HepG2 (cell line): Measurements from ENCODE around the gene PC. TPM values are rescaled to one million over a fixed set of nuclear protein-coding genes. Genes with fewer than 3 reads are reported as not detected.

Experiments
- ATM ChIP-seq: fragments of 450-650 bp; IDR thresholded peaks from 2 replicates; pipeline ENCODE4 v1.7.1; 2017; ENCODE audit warnings: mild to moderate bottlenecking, borderline replicate concordance
- CHD4 ChIP-seq: fragments of 200-600 bp; sonication (generic); IDR thresholded peaks from 2 replicates; pipeline ENCODE4 v1.7.0; 2017; ENCODE audit warnings: mild to moderate bottlenecking, low read length, borderline replicate concordance
- FOXK1 ChIP-seq: sonication (generic); formaldehyde crosslinking; IDR thresholded peaks from 2 replicates; pipeline ENCODE4 v1.4.0; 2020; ENCODE audit warnings: low read depth, missing genetic modification reagents, borderline replicate concordance
- IKZF1 ChIP-seq: fragments of 450-650 bp; IDR thresholded peaks from 2 replicates; pipeline ENCODE4 v1.7.1; 2016
- NFATC3 ChIP-seq: sonication (generic); formaldehyde crosslinking; IDR thresholded peaks from 2 replicates; pipeline ENCODE4 v1.5.1; 2020; ENCODE audit warnings: mild to moderate bottlenecking, missing genetic modification reagents
- REPIN1 ChIP-seq: sonication (generic); formaldehyde crosslinking; IDR thresholded peaks from 2 replicates; pipeline ENCODE4 v1.8.0; 2022; ENCODE audit warnings: missing genetic modification reagents, low read depth, mild to moderate bottlenecking, borderline replicate concordance
- SNAI1 ChIP-seq: sonication (generic); formaldehyde crosslinking; IDR thresholded peaks from 2 replicates; pipeline ENCODE4 v1.5.0; 2020; ENCODE audit warnings: mild to moderate bottlenecking, missing genetic modification reagents, borderline replicate concordance
- TARDBP ChIP-seq: sonication (generic); formaldehyde crosslinking; IDR thresholded peaks from 2 replicates; pipeline ENCODE4 v1.8.0; 2022; ENCODE audit warnings: mild to moderate bottlenecking, missing genetic modification reagents
- YEATS4 ChIP-seq: sonication (generic); formaldehyde crosslinking; IDR thresholded peaks from 2 replicates; pipeline ENCODE4 v1.4.0; 2020; ENCODE audit warnings: missing genetic modification reagents, borderline replicate concordance
- ZNF296 ChIP-seq: sonication (generic); formaldehyde crosslinking; conservative IDR thresholded peaks from 2 replicates; pipeline ENCODE4 v1.5.0; 2020; ENCODE audit warnings: mild to moderate bottlenecking, missing genetic modification reagents
- ZNF451 ChIP-seq: sonication (generic); formaldehyde crosslinking; IDR thresholded peaks from 2 replicates; pipeline ENCODE4 v1.5.0; 2020; ENCODE audit warnings: mild to moderate bottlenecking, missing genetic modification reagents
- ZNF615 ChIP-seq: sonication (generic); formaldehyde crosslinking; IDR thresholded peaks from 2 replicates; pipeline ENCODE4 v1.5.0; 2020; ENCODE audit warnings: mild to moderate bottlenecking, missing genetic modification reagents, borderline replicate concordance
- ZNF883 ChIP-seq: sonication (generic); formaldehyde crosslinking; IDR thresholded peaks from 2 replicates; pipeline ENCODE4 v1.5.1; 2020; ENCODE audit warnings: mild to moderate bottlenecking, missing genetic modification reagents; ENCODE audit errors: not compliant biosample characterization
- ZNF891 ChIP-seq: sonication (generic); formaldehyde crosslinking; IDR thresholded peaks from 2 replicates; pipeline ENCODE4 v1.5.0; 2020; ENCODE audit warnings: mild to moderate bottlenecking, missing genetic modification reagents
- polyA plus RNA-seq, 8 experiments: library from polyadenylated mRNA; depleted of rRNA in 3 of 8; stranded (reverse) in 7 of 8; unstranded in 1 of 8; fragments of >200 nt; fragmentation: Illumina TruSeq in 4 of 8; extraction: Trizol in 4 of 8; gene quantifications; 2 replicates each; pipeline versions ENCODE4 v1.2.1 to v1.2.3, GENCODE V29; 2011 to 2016; ENCODE audit warnings: low read depth in 4 of 8, missing spikeins in 1 of 8, mixed read lengths in 1 of 8; ENCODE audit not compliant: insufficient read depth in 1 of 8
- total RNA-seq, 5 experiments: library from RNA; depleted of rRNA; stranded (reverse); fragments of >200 nt; fragmentation: Illumina TruSeq; extraction: Trizol; gene quantifications; 2 replicates each; pipeline ENCODE4 v1.2.3, GENCODE V29; 2016; ENCODE audit warnings: low read depth in 1 of 5
- TF ChIP-seq, protein P1 (sequence below): IDR thresholded peaks from 2 replicates; pipeline ENCODE4 v1.6.1; 2012; ENCODE audit warnings: low read length, improper control_type of control experiment
- TF ChIP-seq, protein P2 (sequence below): sonication (generic); formaldehyde crosslinking; IDR thresholded peaks from 2 replicates; pipeline ENCODE4 v1.5.0; 2020; ENCODE audit warnings: missing genetic modification reagents
- TF ChIP-seq, protein P3 (sequence below): sonication (generic); formaldehyde crosslinking; IDR thresholded peaks from 2 replicates; pipeline ENCODE4 v1.9.0; 2021; ENCODE audit warnings: missing genetic modification reagents, mild to moderate bottlenecking, borderline replicate concordance
- TF ChIP-seq, protein P4 (sequence below): sonication (generic); formaldehyde crosslinking; IDR thresholded peaks from 2 replicates; pipeline ENCODE4 v1.5.0; 2020; ENCODE audit warnings: mild to moderate bottlenecking, missing genetic modification reagents

The PC gene
- total and polyA plus RNA-seq, 2 of the 13 experiments (the other 11 are each of a cell fraction or from before 2014, with no cell fraction given), result 29.0 to 39.0 TPM

DNA sequence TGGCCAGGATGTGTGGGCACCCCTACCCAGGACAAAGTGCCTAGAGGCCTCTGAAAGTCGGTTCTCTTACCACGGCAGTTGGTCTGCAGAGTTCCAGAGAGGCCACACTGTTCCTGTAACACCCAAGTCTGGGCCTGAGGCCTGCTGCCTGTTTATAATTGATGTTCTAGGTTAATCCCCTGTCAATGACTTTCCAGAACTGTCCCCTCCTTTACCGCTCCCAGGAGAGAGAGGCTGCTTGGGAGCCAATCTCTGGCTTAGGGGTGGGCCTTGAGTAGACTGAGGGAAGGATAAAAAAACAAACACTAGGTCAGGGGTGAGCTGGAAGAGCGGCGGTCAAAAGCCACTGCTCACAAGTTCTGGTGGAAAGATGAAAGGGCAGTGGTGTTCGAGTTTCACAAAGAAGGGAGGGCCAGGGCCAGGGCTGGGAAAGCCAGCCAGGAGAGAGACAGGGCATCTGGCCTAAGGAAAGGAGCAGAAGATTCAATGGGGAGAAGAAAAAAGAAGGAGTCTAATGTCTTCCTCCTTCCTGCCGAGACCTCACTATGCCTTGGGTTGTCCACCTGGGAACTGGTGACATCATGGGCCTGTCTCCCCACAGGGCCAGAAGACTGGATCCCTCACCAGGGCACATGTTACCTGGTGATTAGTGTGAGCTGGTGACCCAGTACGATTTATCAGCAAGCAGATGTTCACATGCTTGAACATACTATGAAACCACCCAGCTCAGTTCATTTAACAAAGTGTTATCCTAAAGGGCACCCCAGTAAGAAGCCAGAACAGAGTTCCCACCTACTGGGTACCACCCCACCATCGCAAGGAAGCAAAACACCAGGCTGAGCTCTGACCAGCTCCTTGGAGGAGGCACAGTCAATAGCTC, 50.2 kb downstream of the PC start (continued):
- TF ChIP-seq ZNF451 (CRISPR knock-in tag) (no peak), ZNF615 (CRISPR knock-in tag) (no peak), FOXK1 (no peak), TARDBP (CRISPR knock-in tag) (peak; percentile 86; the same call in 1 of the 2 replicates), SNAI1 (CRISPR knock-in tag) (no peak), YEATS4 (CRISPR knock-in tag) (no peak), ZNF296 (CRISPR knock-in tag) (no peak), IKZF1 (no peak), ATM (no peak), REPIN1 (peak; percentile 78; the same call in 1 of the 2 replicates), ZNF883 (CRISPR knock-in tag) (no peak), ZNF891 (peak; percentile 43; the same call in 1 of the 2 replicates), CHD4 (no peak), NFATC3 (no peak)
- TF ChIP-seq, protein P1, sequence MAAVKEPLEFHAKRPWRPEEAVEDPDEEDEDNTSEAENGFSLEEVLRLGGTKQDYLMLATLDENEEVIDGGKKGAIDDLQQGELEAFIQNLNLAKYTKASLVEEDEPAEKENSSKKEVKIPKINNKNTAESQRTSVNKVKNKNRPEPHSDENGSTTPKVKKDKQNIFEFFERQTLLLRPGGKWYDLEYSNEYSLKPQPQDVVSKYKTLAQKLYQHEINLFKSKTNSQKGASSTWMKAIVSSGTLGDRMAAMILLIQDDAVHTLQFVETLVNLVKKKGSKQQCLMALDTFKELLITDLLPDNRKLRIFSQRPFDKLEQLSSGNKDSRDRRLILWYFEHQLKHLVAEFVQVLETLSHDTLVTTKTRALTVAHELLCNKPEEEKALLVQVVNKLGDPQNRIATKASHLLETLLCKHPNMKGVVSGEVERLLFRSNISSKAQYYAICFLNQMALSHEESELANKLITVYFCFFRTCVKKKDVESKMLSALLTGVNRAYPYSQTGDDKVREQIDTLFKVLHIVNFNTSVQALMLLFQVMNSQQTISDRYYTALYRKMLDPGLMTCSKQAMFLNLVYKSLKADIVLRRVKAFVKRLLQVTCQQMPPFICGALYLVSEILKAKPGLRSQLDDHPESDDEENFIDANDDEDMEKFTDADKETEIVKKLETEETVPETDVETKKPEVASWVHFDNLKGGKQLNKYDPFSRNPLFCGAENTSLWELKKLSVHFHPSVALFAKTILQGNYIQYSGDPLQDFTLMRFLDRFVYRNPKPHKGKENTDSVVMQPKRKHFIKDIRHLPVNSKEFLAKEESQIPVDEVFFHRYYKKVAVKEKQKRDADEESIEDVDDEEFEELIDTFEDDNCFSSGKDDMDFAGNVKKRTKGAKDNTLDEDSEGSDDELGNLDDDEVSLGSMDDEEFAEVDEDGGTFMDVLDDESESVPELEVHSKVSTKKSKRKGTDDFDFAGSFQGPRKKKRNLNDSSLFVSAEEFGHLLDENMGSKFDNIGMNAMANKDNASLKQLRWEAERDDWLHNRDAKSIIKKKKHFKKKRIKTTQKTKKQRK, result no peak
- TF ChIP-seq, protein P2, sequence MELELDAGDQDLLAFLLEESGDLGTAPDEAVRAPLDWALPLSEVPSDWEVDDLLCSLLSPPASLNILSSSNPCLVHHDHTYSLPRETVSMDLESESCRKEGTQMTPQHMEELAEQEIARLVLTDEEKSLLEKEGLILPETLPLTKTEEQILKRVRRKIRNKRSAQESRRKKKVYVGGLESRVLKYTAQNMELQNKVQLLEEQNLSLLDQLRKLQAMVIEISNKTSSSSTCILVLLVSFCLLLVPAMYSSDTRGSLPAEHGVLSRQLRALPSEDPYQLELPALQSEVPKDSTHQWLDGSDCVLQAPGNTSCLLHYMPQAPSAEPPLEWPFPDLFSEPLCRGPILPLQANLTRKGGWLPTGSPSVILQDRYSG, result no peak
- TF ChIP-seq, protein P3, sequence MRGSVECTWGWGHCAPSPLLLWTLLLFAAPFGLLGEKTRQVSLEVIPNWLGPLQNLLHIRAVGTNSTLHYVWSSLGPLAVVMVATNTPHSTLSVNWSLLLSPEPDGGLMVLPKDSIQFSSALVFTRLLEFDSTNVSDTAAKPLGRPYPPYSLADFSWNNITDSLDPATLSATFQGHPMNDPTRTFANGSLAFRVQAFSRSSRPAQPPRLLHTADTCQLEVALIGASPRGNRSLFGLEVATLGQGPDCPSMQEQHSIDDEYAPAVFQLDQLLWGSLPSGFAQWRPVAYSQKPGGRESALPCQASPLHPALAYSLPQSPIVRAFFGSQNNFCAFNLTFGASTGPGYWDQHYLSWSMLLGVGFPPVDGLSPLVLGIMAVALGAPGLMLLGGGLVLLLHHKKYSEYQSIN (CRISPR knock-in tag), result no peak
- TF ChIP-seq, protein P4, sequence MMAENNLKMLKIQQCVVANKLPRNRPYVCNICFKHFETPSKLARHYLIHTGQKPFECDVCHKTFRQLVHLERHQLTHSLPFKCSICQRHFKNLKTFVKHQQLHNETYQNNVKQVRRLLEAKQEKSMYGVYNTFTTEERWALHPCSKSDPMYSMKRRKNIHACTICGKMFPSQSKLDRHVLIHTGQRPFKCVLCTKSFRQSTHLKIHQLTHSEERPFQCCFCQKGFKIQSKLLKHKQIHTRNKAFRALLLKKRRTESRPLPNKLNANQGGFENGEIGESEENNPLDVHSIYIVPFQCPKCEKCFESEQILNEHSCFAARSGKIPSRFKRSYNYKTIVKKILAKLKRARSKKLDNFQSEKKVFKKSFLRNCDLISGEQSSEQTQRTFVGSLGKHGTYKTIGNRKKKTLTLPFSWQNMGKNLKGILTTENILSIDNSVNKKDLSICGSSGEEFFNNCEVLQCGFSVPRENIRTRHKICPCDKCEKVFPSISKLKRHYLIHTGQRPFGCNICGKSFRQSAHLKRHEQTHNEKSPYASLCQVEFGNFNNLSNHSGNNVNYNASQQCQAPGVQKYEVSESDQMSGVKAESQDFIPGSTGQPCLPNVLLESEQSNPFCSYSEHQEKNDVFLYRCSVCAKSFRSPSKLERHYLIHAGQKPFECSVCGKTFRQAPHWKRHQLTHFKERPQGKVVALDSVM (CRISPR knock-in tag), result peak; percentile 22; the same call in 1 of the 2 replicates
